HG03280 (cell line): ENCODE measurements around the gene ZNF714.

Experiments used
- ATAC-seq: cut with Tn5 transposase; IDR thresholded peaks from one replicate; pipeline ENCODE4 v1.9.1; 2021; ENCODE audit warnings: mild to moderate bottlenecking, moderate library complexity; ENCODE audit not compliant: unreplicated experiment

Gene ZNF714

GRCh38 chr19:21082011-21082975, at the start of gene ZNF714:
ZNF714 (plus strand) TSS chr19:21082203; CDS start chr19:21098269, 16,066 bp downstream.
- peak; percentile 97 for ATAC-seq

GRCh38 chr19:21045028-21045427, 37.0 kb upstream of the ZNF714 start:
- no peak for ATAC-seq

- no peak for ATAC-seq
These were observed 35.5 kb upstream of the ZNF714 start for GRCh38 chr19:21046489-21046888.

- ATAC-seq: no peak
These were observed 34.3 kb upstream of the ZNF714 start for GRCh38 chr19:21047716-21048115.

GRCh38 chr19:21052902-21053301, 29.1 kb upstream of the ZNF714 start:
- no peak for ATAC-seq

- no peak for ATAC-seq
These were observed 16.7 kb upstream of the ZNF714 start for GRCh38 chr19:21065336-21065735.

GRCh38 chr19:21084343-21084742, 2.3 kb downstream of the ZNF714 start:
- ATAC-seq: no peak

GRCh38 chr19:21087871-21088270, 5.9 kb downstream of the ZNF714 start:
- ATAC-seq: no peak

- ATAC-seq: no peak
These were observed 10.1 kb downstream of the ZNF714 start for GRCh38 chr19:21092109-21092508.

- ATAC-seq: no peak
These were observed 12.5 kb downstream of the ZNF714 start for GRCh38 chr19:21094347-21095025.

- no peak for ATAC-seq
These were observed 16.3 kb downstream of the ZNF714 start for GRCh38 chr19:21098291-21098690.

- no peak for ATAC-seq
These were observed 19.7 kb downstream of the ZNF714 start for GRCh38 chr19:21101521-21102242.

- no peak for ATAC-seq
These were observed 27.1 kb downstream of the ZNF714 start for GRCh38 chr19:21109116-21109515.

- no peak for ATAC-seq
These were observed 28.2 kb downstream of the ZNF714 start for GRCh38 chr19:21110183-21110582.

- ATAC-seq: no peak
These were observed 33.4 kb downstream of the ZNF714 start for GRCh38 chr19:21115430-21115829.

GRCh38 chr19:21117041-21117907, 35.3 kb downstream of the ZNF714 start:
- ATAC-seq: no peak

GRCh38 chr19:21126078-21126477, 44.1 kb downstream of the ZNF714 start:
- no peak for ATAC-seq

GRCh38 chr19:21127001-21127400, 45.0 kb downstream of the ZNF714 start:
- no peak for ATAC-seq

- no peak for ATAC-seq
These were observed 45.9 kb downstream of the ZNF714 start for GRCh38 chr19:21127898-21128297.
